Testis (tissue), 3 donors: Measurements from ENCODE around the gene NDUFA11. TPM values are rescaled to one million over a fixed set of nuclear protein-coding genes. Genes with fewer than 3 reads are reported as not detected.

Experiments used
- DNase-seq: peaks from one replicate; pipeline ENCODE4 v3.0.0-alpha.2; 2019
- H3K27ac ChIP-seq, 2 donors: fragments of 200-600 bp; sonication (generic); one replicate each; pipeline ENCODE4 v1.5.1; 2019
- H3K27me3 ChIP-seq: fragments of 200-600 bp; sonication (generic); one replicate; pipeline ENCODE4 v1.5.1; 2019
- H3K36me3 ChIP-seq: fragments of 200-600 bp; sonication (generic); one replicate; pipeline ENCODE4 v1.5.1; 2017; ENCODE audit warnings: low read depth; ENCODE audit errors: missing control alignments
- H3K4me1 ChIP-seq: fragments of 200-600 bp; sonication (generic); one replicate; pipeline ENCODE4 v1.5.1; 2019
- H3K4me3 ChIP-seq, 2 donors: fragments of 200-600 bp; sonication (generic); one replicate each; pipeline ENCODE4 v1.5.1; 2017 to 2019
- H3K9me3 ChIP-seq: fragments of 200-600 bp; sonication (generic); one replicate; pipeline ENCODE4 v1.5.1; 2017
- CTCF ChIP-seq, 3 experiments: fragments of 450-650 bp in 2 of 3; fragments of 200-600 bp in 1 of 3; sonication (generic) in 1 of 3; IDR thresholded peaks; one replicate each; pipeline ENCODE4 v1.5.1; 2016 to 2019; ENCODE audit warnings: antibody characterized with exemption in 3 of 3, mild to moderate bottlenecking in 2 of 3, moderate library complexity in 1 of 3
- POLR2A ChIP-seq: fragments of 450-650 bp; IDR thresholded peaks from one replicate; pipeline ENCODE4 v1.6.1; 2017; ENCODE audit warnings: antibody characterized with exemption, mild to moderate bottlenecking, moderate library complexity
- WGBS, 2 donors: methylation state at CpG; one replicate each; pipeline ENCODE4 v1.1.5; 2018; 5-methylcytosine and 5-hydroxymethylcytosine counted together
- intact Hi-C: fragments of 100-400 bp; cut with DNase I; formaldehyde crosslinking; loops from one replicate; pipeline ENCODE4 v1.15.1; 2023; ENCODE audit warnings: low total_unique reads
- polyA plus RNA-seq: library from polyadenylated mRNA; stranded (reverse); fragments of 350-450 nt; fragmentation: Illumina TruSeq; extraction: RNeasy Lipid Tissue Mini Kit (QIAGEN cat#74804); gene quantifications from one replicate; pipeline ENCODE4 v1.2.3, GENCODE V29; 2014; ENCODE audit warnings: low read depth, low replicate concordance; ENCODE audit not compliant: insufficient read depth
- total RNA-seq, 2 donors: library from RNA; depleted of rRNA; stranded (reverse); fragments of >200 nt; gene quantifications; one replicate each; pipeline ENCODE4 v1.2.3, GENCODE V29; 2016

NDUFA11 gene
- total and polyA plus RNA-seq, 3 donors from 2014 or later = 167 to 194 (median 170) TPM

GRCh38 chr19:5935473-5936291 is 32.1 kb upstream of the NDUFA11 start:
- no peaks in the 10 kb centered on the region for H3K36me3 ChIP-seq
- H3K27me3 ChIP-seq = no peaks in the 10 kb centered on the region
- no peak overlapping the region for H3K4me3 ChIP-seq
- H3K9me3 ChIP-seq = no peaks in the 10 kb centered on the region
- H3K4me1 ChIP-seq = peaks cover 19% of the 10 kb centered on the region
- no peak for TF ChIP-seq POLR2A
- no peak for TF ChIP-seq CTCF (IDR thresholded peaks at IDR 0.05)
- H3K27ac ChIP-seq = no peak overlapping the region
- intact Hi-C loops = no loop called here
- WGBS, 2 donors = 62 to 72% methylated on average over 13 to 25 of the region's 25 CpGs
- no peak for DNase-seq

GRCh38 chr19:5934774-5935472 is 31.3 kb upstream of the NDUFA11 start:
- TF ChIP-seq POLR2A = no peak
- no peaks in the 10 kb centered on the region for H3K9me3 ChIP-seq
- H3K27ac ChIP-seq = no peak overlapping the region
- no peaks in the 10 kb centered on the region for H3K36me3 ChIP-seq
- 52% methylated on average over 16 of the region's 16 CpGs for WGBS, 2 donors
- no peak for DNase-seq
- intact Hi-C loops = no loop called here
- H3K4me3 ChIP-seq = no peak overlapping the region
- H3K27me3 ChIP-seq = no peaks in the 10 kb centered on the region
- peaks cover 19% of the 10 kb centered on the region for H3K4me1 ChIP-seq

GRCh38 chr19:5934069-5934401 is 30.4 kb upstream of the NDUFA11 start:
- H3K36me3 ChIP-seq = no peaks in the 10 kb centered on the region

GRCh38 chr19:5933391-5934068 is 29.9 kb upstream of the NDUFA11 start:
- Histone ChIP-seq H3K9me3 (no peaks in the 10 kb centered on the region), H3K27me3 (no peaks in the 10 kb centered on the region), H3K27ac (no peak overlapping the region), H3K4me1 (peaks cover 19% of the 10 kb centered on the region), H3K36me3 (no peaks in the 10 kb centered on the region), H3K4me3 (no peak overlapping the region)
- intact Hi-C loops = no loop called here
- DNase-seq = no peak
- 79 to 82% methylated on average over 12 to 20 of the region's 20 CpGs for WGBS, 2 donors
- TF ChIP-seq CTCF (IDR thresholded peaks at IDR 0.05) (no peak), POLR2A (no peak)

More at GRCh38 chr19:5934069-5934401, 30.4 kb upstream of the NDUFA11 start:
- intact Hi-C loops = no loop called here
- DNase-seq = no peak
- TF ChIP-seq POLR2A (no peak), CTCF (IDR thresholded peaks at IDR 0.05) (no peak)
- Histone ChIP-seq H3K4me1 (peaks cover 19% of the 10 kb centered on the region), H3K9me3 (no peaks in the 10 kb centered on the region), H3K27me3 (no peaks in the 10 kb centered on the region), H3K27ac (no peak overlapping the region), H3K4me3 (no peak overlapping the region)
- WGBS, 2 donors = 82 to 85% methylated on average over 1 to 5 of the region's 5 CpGs

- Histone ChIP-seq H3K9me3 (no peaks in the 10 kb centered on the region), H3K27ac (no peak overlapping the region), H3K27me3 (no peaks in the 10 kb centered on the region), H3K4me3 (no peak overlapping the region), H3K36me3 (no peaks in the 10 kb centered on the region), H3K4me1 (peaks cover 19% of the 10 kb centered on the region)
- TF ChIP-seq POLR2A = no peak
- TF ChIP-seq CTCF (IDR thresholded peaks at IDR 0.05) = no peak
- 94 to 97% methylated on average over 8 to 21 of the region's 21 CpGs for WGBS, 2 donors
- DNase-seq = no peak
- intact Hi-C loops = no loop called here
Observed at GRCh38 chr19:5932609-5933262, 29.1 kb upstream of the NDUFA11 start.
